Measurements from ENCODE around the gene F12.

The F12 gene

DNA sequence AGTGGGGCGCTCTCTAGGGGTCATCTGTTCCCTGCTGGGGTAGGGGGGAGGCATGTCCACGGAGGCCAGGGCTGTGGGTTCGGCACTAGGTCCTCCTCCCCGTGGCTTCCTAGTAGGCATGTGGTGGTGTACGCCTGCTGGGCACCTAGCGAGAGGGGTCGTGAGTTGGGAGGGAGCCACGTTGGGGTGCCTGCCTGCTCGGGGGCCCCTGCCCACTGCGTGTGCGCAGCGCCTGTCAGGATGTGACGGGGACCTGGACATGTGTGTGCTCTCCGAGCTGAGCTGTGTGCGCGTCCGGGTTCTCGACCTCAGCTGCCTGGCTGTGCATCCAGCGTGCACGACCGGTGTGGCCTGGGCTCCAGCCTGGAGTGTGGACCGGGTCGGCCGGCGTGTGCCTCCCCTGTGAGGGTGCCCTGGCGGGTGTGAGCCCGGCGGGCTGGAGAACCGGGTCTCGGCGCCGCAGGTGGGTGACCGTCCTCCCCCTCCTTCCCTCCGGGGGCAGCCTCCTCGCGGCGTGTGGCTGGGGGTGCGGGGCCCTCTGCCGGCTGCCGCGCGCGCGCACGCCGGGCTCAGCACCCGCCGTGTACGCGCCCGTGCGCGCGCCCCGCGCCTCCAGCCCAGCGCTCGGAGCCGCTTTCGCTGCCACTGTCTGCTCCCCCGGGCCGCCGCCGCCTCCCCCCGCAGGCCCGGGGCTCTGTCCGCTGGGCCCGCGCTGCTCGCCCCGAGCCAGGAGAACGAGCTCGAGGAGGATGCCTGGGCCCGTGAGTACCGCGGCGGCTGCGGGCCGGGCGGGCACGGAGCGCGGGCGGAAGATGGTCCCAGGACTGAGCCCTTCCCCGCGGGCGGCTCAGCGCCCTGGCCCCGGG, 37.1 kb upstream of the F12 start, which contains the start of gene PRR7:
TSS of gene PRR7 (plus strand) at position 615 of the 866 bp plus-strand sequence. CDS start 8,254 bp downstream, outside the sequence.
- peak; percentile 39 to 67 for DNase-seq (ENCODE audit: low read depth in 1 of 2, low spot score in 1 of 2)

DNA sequence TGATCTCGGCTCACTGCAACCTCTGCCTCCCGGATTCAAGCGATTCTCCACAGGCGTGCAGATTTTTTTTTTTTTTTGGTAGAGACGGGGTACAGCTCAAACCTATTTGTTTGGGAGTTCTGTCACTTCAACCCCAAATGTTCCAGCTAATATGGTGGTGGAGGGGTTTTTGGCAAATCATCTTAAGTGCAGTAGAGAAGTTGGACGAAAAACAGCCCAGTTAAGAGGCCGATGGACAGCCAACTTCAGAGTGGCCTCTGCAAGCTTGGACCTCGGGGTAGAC, 36.5 kb upstream of the F12 start:
- DNase-seq (ENCODE audit: low read depth in 1 of 2, low spot score in 1 of 2): no peak

DNA sequence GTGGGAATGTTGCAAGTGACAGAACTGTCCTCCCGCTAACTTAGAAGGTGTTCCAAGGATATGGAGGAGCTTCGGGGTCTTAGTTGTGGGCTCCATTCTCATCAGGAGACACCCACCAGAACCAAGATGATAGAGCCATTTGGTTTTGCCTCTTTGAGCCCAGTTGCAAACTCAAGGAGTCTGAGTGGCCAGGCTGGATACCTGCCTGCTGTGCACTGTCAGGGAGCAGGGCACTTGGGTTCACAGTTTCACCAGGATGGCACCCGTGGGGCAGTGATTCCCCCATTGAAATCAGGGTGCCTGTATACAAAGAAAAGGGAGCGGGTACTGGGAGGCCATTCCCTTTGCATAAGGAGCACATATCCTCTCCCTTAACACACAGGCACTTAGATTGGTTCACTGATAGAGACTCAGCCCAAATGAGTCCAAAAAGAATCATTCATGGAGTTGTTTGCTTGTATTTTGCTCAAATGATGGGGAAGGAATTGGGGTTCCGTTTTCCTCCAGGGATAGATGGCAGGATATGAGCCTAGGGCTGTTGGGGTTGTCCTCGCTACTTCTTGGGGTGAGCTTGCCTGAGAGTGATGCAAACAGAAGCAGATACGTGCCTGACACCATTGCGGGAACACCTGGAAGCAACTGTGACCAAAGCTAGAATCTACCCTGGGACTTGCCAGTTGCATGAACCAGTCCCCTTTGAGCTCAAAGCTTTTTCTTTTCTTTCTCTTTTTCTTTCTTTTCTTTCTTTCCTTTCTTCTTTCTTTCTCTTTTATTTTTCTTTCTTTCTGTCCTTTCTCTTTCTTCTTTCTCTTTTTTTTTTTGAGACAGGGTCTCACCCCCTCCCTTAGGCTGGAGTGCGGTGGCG, 35.9 kb upstream of the F12 start:
- DNase-seq (ENCODE audit: low read depth in 1 of 2, low spot score in 1 of 2): no peak

DNA sequence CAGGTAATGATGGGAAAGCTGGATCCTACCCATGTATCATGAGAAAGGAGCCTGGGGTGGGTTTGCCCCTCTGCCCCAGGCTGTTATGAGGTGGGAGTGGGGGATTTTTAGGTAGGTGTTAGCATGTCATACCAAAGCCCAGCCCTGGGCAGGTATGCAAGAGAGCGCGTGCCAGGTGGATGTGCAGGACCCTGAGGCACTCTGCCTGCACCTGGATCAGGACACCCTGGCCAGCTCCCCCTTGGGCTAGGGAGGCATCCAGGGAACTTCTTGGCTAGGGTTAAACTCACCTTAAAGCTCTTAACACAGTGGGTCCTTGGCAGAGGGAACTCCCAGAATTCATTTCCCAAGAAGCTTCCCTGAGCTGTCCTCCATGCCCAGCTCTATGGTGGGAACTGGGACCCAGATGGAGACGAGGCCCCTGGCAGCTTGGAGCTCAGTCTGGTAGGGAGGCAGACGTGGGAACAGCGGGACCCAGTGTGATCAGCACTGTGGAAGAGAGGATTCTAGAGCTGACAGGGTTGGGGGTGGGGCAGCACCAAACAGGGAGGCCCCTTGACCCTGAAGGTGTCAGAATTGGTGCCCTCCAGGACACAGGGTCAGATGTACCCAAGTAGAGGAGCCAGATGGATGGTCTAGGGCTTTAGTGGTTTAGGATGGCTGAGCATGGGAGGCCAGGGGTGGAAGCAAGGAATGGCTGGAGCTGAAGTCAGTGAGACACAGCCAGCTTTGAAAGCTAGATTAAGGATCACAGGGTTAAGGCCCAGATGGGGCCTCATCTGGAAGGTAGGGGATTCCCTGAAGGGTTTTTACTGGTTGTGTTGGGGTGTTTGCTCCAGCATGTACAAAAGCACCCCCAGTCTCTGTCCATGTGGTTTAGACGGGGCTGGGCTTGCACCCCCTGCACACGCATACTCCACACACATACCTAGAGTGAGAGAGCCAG, 35.0 kb upstream of the F12 start:
- DNase-seq (ENCODE audit: low read depth in 1 of 2, low spot score in 1 of 2): no peak

DNA sequence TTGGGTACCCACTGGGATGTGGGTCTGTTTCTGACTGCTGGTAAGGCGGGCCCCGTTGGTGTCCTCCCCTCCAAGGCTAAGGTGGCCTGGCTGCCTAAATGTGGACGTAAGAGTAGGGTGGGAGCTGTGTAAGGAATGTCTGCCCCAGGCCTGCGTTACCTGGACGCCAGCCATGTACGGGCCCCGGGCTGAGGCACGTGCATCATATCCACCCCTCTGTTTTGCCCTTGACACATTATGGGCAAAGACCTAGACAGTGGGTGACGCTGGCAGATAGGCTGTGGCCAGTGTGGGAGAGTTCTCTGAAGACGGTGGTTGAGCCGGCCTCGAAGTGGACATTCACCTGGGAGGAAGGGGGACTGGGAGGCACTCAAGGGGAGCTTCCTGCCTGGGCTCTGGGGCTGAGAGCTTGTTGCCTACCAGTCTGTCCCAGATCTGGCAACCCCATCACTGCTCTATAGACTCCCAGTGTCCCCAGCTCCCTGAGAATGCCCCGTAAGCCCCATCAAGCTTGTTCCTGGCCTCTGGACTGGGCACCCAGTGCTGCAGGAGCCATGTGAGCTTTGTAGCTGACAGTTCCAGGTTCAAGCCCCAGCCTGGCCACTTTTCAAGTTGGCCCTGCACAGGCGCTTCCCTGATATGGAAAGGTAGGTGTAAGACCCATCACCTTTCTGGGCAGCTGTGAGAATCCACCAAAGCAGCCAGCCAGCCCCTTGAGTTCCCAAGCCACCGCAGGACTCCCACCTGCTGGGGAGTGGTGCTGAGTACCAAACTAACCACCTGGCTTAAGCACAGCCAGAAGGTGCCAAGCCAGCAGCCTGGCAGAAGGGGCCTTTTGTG, 34.0 kb upstream of the F12 start:
- DNase-seq (ENCODE audit: low read depth in 1 of 2, low spot score in 1 of 2): no peak

DNA sequence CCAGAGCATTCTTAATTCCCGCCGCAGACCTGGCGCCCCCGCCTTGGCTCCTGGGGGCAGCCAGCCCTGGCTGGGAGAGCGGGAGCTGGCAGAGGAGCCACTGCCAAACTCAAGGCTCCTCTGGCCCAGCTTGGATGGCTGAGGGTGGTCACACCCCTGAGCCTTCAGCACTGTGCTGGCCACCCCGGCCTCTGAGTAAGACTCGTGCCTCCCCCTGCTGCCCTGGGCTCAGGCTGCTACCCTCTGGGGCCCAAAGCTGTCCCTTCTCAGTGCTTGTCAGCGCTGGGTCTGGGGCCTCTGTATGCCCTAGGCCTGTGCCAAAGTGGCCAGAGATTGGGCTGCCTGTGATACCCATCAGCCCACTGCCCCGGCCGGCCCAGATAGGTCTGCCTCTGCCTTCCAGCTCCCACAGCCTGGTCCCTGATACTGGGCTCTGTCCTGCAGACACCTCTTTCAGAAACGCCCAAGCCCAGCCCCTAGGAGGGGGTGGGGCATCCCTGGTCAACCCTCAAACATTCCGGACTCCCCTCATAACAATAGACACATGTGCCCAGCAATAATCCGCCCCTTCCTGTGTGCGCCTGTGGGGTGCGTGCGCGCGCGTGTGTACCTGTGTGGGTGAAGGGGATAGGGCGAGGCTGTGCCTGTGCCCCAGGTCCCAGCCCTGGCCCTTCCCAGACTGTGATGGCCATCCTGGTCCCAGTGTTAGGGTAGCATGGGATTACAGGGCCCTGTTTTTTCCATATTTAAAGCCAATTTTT, 32.9 kb upstream of the F12 start:
- DNase-seq (ENCODE audit: low read depth in 1 of 2, low spot score in 1 of 2): no peak

DNA sequence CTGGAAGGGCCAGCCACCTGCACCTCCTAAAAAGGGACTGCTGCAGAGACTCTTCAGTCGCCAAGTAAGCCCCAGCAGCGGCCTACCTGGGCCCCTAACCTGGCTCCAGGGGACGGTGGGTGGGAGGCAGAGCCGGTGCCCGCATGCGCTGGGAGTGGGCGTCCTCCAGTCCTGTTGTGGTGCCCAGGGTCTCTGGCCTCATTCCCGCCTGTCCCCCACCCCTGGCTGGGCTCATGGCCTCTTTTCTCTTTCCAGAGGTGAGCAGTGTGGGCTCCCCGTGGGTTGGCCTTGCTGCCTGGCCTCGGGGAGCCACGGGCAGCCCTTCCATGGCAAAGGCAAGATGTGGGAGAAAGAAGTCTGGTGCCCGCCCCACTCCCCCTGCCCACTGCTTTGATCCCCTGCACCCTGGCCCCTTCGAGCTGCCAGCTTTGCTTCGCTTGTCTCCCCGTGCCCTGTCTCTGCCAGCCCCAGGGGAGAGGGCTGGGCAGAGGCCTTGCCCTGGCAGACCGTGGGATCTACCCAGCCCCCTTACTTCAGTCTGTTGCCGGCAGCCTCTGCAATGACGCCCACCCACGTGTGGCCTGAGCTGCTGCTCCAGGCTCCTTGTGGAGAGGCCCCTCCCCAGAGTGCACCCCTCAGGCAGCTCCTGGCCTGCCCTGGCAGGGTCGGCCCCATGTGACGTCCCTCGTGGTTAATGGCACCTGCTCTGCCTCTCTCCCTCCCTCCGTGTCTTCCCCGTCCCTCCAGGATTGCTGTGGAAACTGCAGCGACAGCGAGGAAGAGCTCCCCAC, 31.8 kb upstream of the F12 start:
- DNase-seq (ENCODE audit: low read depth in 1 of 2, low spot score in 1 of 2): no peak

DNA sequence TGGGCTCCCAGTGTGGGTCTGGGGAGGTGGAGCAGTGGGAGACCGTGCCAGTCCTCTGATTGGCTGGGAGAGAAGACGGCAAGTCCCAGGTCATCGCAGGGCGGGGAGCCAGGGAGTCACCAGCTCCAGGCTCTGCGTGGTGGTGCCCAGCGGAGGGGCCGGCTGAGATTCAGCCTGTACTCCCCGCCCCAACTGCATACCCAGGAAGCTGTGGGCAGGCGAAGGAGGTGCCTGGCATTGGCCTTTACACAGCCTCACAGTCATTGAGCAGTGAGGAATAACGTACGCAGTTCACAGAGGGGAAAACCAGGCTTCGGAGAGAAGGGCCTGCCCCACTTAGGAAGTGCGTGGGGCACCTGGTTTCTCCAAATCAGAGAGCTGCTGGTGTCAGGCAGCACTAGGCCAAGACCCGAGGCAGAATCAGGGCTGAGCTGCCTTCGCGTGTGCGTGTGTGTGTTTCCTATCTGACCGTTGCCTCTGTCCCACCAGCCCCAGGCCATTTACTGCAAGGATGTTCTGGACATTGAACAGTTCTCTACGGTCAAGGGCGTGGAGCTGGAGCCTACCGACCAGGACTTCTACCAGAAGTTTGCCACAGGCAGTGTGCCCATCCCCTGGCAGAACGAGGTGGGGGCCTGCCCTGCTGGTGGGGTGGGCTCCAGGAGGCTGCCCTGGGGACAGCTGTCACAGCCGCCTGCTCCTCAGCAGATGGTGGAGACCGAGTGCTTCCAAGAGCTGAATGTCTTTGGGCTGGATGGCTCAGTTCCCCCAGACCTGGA, 31.0 kb upstream of the F12 start:
- no peak for DNase-seq (ENCODE audit: low read depth in 1 of 2, low spot score in 1 of 2)

DNA sequence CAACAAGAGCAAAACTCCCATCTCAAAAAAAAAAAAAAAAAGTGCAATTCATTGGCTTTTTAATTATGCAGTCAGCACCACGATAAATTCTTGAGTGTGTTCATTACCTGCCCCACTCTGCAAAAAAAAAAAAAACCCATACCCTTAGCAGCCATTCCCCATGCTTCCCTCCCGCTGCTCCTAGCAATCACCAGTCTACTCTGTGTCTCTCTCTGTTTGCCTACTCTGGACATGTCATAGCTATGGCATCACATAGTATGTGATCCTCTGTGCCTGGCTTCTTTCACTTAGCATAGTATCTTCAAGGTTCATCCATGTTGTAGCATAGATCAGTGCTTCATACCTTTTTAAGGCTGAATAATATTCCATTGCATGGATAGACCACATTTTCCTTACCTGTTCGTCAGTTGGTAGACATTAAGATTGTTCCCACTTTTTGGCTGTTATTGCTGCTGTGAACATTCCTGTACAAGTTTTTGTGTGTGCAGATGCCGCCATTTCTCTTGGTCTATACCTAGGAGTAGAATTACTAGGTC, 30.2 kb upstream of the F12 start:
- DNase-seq (ENCODE audit: low read depth in 1 of 2, low spot score in 1 of 2): no peak

DNA sequence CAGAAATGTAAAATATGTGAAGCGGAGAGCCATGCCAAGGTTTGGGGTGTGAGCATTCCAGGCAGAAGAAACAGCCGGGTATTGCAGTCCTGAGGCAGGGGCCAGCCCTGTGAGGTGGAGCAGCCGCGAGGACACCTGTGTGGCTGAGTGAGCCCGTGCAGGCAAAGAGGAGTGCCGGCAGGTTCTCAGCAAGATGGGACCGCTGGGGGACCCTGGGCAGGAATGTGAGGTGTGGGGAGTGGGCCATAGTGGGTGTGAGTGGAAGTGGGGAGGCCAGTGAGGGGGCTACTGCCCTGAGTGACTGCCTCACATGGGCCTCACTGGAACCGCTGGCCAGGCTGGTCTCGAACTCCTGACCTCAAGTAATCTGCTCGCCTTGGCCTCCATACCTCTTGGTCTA, 29.1 kb upstream of the F12 start:
- no peak for DNase-seq (ENCODE audit: low read depth in 1 of 2, low spot score in 1 of 2)

DNA sequence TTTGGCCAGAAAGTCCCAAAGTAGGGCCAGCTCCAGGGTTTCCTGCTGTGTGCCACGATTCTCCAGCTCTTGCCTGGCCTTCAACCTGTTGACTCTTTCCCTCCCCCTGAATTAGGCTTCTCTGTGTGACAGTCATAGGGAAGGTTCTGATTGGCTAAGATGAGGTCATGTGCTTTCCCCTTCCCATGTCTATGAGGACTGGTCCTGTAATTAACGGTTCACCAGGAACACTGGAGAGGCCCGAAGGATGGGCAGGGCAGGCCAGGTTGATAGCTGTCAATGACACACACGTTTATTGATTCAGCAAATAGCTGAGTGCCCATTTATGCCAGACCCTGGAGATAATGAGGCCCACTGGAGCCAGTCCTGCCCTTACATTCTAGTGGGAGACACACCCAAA, 28.3 kb upstream of the F12 start:
- DNase-seq (ENCODE audit: low read depth in 1 of 2, low spot score in 1 of 2): no peak

DNA sequence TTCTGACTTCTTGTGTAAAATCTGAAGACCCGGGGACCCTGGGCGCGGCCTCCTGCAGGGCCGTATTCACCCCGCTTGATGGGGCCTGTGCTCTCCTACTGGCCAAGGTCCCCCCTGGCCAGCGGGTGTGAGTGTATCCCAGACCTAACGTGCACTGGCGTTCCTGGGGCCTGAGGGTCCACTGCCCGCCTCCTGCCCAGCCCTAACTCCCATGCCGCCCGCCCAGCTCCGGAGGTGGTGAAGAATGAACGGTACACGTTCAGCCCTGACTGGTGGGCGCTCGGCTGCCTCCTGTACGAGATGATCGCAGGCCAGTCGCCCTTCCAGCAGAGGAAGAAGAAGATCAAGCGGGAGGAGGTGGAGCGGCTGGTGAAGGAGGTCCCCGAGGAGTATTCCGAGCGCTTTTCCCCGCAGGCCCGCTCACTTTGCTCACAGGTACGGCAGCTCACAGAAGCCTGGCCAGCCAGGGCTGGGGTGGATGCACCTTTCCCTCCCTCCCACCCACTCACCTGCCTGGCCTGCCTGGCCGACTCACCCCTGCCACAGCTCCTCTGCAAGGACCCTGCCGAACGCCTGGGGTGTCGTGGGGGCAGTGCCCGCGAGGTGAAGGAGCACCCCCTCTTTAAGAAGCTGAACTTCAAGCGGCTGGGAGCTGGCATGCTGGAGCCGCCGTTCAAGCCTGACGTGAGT, 26.6 kb upstream of the F12 start:
- no peak for DNase-seq (ENCODE audit: low read depth in 1 of 2, low spot score in 1 of 2)

DNA sequence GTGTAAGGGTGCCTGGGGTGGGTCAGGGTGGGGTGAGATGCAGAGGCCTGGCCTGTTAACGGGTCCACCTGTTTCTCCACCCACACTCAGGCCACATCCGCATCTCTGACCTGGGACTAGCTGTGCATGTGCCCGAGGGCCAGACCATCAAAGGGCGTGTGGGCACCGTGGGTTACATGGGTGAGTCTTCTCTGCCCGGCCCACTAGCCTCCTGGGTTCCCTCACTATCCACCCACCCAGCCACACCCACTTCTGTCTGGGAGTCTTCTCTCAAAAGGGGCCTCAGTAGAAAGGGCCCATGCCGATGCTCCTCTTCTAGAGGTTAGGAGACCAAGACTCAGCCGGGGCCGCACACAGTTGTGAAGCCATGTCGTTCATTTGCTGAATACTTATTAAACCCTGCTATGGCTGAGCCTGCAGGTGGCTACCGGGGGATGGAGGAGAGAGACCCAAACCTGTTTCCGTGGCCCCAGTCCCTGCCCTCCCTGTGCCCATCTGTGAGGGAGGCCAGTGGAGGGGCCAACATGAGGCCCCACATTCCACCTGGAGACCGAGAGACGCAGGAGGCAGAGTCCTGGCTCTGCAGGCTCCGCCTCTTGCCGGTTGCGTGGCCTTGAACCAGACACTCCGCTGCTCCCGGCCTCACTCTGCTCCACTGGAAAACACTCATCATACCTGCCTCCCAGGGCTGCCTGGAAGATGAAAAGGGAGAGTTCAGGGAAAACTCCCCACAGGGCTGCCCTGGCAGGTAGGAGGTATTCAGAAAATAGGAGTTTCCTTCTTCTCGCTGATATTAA, 25.8 kb upstream of the F12 start:
- DNase-seq (ENCODE audit: low read depth in 1 of 2, low spot score in 1 of 2): no peak

DNA sequence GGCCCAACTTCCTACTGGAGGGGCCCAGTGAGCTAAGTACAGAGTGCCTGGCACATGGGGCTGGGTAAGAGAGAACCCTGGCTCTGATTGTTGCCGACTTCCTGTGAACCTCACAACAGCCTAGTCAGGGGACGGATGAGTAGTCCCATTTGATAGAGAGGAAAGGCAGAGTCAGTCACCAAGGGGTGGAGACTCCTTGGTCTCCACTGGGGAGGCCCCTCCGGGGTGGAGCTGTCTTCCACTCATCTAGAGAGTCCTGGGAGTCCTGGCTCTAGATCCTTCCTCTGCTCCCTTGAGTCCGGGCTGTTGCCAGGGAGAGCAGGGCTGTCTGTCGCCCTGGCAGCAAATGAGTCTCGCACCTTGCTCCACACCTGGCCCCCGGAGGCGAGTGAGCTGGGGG, 25.1 kb upstream of the F12 start:
- no peak for DNase-seq (ENCODE audit: low read depth in 1 of 2, low spot score in 1 of 2)

DNA sequence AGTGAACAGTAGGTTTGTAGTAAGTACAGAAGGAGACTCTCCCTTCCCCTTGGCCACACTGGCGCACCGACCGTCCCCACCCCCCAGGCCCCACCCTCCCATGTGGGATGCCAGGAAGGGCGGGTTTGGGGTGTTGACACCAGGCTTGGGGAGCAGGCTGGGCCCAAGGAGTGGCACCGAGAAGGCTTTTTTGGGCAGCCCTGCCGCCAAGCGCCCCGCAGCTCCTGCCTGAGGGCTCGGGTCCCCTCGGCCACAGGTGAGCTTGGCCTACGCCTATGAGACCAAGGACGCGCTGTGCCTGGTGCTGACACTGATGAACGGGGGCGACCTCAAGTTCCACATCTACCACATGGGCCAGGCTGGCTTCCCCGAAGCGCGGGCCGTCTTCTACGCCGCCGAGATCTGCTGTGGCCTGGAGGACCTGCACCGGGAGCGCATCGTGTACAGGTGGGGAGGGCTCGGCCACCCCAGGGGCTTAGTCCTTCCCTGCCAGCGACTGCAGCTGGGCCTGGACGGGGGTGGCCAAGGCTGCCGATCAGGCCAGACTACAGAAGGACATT, 24.4 kb upstream of the F12 start:
- DNase-seq (ENCODE audit: low read depth in 1 of 2, low spot score in 1 of 2): no peak

All from activated T-helper 1 cell treated with anti-CD3 and anti-CD28 coated beads, Interleukin-2, amount 50 U/mL, for 16 hours (primary cell).